Inflammatory macrophage (primary cell): ENCODE data around the gene AGTR1.
"Not testable (repeated sequence)": the region's sequence is repeated elsewhere in the genome, so short reads cannot be mapped to it uniquely, and the experiment has no call there.

Source experiments
- DNase-seq, 2 donors: peaks; one replicate each; pipeline ENCODE4 v3.0.0-alpha.2; 2020 to 2022

Gene AGTR1

DNA sequence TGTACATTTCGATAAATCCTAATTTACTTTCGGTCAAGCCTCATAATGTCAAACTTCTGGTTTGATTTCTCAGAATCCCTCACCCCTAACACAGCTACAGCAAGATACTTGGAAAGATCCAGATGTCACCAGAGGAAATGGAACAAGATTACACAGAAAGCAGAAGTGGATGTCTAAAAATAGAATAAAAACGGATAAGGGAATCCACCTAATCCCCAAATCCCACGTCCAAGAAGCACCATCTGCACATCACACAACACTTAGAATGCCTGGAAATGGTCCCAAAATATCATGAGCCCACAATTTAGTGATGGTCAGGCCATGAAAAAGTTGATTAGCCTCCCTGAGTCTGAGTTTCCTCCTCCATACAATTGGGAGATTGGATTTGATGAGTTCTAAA is 61.7 kb downstream of the AGTR1 start:
- peak; percentile 9 to 38 for DNase-seq

DNA sequence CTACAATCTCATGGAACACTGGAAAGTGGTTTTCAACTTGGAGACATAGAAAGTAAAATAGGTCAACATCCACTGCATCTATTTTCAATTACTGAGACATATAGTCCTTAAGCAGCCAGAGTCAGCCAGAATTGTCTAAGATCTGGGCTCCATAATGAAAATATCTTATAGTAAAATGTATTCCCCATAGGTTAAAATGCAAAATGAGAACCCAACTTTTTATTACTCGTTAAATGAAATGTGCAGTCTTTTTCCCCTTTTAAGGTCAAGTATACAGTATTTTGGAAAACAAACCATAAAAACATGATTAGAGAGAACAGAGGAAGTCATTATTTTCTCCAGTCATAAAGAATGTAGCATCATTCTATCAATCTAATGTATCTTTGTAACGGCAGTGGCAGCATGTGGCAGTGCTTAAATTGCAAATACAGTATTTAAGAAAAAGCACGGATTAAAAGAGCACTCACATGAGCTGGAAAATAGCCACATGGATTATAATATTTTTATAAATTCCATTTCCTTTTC is 65.5 kb downstream of the AGTR1 start:
- no peak for DNase-seq

DNA sequence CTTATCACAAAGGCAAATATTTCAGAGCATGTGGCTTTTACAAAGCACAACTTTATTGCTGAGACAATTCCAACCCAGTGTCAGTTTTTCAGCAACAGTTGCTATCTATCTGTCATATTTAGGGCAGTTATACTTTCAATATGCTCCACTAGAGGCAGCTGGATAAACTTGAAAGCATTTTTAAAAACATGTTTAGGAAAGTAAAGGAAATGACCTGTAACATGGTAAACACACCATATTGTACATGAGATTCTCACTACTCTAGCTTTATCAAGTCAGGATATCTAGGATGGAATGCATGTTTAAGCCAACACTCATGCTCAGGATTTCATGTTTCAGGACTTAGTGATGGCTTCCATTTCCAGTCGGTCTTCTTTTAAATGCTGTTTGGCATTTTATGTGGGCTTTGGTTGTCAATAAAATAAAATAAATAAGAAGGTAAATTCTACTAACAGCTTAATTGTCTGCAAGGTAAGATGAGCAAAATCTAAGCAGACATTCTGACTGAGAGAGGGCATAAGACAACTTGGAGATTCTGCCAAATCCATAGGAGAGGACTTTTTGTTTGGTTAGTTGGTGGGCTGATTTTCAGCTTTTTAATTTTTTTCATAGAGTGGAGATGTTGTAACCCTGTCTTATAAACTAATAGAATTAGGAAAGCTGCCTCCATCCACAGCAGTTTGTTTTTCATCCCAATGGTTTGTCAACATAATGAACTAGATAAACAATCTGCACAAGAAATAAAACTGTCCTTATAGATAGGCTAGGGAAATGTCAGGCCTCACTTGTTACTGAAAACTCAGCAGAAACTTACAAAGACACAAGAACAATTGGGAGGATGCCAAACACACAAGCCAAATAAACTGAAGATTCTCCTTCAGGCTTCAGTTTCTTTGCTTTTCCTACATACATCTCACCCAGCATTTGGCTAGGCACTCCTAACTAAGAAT is 66.6 kb downstream of the AGTR1 start:
- no peak for DNase-seq

DNA sequence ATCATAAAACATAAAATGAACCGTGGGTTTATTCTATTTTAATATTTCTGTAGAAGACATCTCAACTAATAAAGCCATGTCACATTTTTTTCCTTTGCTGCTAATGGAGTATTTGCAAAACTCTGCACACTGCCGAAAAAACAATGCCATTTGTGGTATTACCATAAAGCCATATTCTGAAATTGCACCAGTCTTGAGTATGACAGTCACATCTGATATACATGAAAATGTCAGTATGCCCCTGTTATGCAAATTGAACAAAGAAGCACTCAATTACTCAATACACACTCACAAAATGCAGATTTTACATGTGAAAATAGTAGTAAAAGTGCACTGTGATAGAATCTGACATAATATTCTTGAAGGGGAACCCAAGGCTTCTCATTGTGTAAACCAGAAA is 74.7 kb downstream of the AGTR1 start:
- DNase-seq: no peak

DNA sequence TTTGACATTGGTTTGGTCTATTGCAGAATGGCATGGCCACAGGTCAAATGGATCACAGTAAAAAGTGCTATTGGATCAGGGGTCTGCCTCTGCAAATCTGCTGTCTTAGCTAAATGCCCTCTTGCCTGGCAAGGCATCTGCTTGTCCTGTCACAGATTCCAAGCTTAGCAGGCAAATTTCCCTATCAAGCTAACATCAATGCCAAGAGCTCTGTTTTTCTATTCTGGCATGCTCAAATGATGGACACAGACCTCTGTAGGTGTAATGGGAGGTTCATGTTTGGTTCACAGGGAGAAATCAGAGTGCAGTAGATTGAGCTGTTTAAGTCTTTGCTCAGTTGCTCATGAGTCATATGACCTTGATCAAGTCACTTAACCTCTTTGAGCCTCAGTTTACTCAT is 75.1 kb downstream of the AGTR1 start:
- no peak for DNase-seq

DNA sequence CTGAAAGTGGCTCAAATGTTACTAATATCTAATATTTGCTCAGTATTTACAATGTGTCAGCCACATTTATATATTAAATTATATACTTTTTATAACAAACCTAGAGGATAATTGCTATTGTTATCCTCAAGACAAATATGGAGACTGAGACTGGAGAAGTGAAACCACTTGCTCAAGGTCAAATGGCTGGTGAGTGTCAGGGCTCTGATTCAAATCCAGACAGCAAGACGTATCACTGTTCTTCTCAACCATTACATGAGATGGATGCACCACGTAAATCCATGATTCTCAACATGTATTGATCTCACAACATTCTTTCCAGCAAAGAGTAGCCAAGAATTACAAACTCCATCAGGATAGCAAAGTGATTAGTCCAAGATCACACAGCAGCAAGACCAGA is 76.1 kb downstream of the AGTR1 start:
- DNase-seq: no peak

DNA sequence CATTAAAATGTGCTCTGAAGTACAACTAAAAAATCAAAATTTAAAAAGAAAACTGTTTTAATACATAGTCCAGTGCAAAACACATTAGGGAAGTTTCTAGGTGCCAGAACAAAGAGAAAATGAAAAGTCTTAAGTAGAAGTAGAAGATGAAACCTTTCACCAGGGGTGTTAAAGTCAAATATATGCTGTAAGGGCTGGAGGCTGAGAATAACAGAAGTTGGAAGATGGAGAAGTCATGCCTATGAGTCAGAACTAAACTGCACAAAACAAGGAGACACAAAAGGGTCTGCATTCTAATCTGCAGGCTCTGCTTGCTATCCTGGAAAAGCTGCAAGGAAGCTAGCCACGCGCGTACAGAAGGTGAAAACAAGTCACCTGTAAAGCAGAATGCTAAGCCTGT is 81.2 kb downstream of the AGTR1 start:
- DNase-seq: peak; percentile 56 to 61

DNA sequence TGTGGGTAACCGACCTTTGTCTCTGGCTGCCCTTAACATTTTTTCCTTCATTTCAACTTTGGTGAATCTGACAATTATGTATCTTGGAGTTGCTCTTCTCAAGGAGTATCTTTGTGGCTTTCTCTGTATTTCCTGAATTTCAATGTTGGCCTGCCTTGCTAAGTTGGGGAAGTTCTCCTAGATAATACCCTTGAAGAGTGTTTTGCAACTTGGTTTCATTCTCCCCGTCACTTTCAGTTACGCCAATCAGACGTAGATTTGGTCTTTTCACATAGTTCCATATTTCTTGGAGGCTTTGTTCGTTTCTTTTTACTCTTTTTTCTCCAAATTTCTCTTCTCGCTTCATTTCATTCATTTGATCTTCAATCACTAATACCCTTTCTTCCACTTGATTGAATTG is 87.3 kb downstream of the AGTR1 start:
- DNase-seq: peak; percentile 67 to 71

DNA sequence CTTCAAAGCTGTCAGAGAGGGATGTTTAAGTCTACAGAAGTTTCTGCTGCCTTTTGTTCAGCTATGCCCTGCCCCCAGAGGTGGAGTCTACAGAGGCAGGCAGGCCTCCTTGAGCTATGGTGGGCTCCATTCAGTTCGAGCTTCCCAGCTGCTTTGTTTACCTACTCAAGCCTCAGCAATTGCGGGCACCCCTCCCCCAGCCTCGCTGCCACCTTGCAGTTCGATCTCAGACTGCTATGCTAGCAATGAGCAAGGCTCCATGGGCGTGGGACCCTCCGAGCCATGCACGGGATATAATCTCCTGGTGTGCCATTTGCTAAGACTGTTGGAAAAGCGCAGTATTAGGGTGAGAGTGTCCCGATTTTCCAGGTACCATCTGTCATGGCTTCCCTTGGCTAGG is 88.5 kb downstream of the AGTR1 start:
- not testable (repeated sequence) for DNase-seq

DNA sequence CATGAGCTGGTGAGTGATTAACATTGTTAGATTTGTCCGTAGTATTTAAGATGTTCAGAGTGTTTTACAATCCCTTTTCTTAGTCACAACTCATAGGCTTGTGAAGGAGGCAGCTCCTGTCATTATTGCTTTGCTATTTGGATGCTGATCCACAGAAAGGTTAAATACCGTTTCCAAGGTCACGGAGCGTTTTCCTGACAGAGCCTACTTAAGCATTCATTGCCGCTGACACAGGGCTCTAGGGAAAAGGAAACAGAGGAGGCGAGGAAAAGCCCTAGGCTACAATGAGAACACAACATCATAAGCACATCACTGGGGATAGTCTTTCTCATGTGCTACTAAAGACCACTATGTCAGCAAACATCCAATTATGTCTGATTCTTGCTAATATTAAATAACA is 91.4 kb downstream of the AGTR1 start:
- DNase-seq: no peak

DNA sequence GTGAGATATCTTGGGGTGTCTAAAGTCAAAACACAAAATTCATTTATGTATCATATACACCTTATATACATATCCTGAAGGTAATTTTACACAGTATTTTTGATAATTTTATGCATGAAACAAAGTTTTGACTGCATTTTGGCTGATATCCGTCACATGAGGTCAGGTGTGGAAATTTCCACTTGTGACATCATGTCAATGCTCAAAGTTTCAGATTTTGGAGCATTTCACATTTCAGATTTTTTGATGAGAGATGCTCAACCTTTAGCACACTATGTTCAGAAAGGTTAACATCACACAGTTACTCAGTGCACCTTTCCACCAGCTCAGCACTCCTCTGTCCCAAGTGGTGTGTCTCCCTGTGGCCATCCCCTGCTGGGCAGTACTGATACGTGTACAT is 92.2 kb downstream of the AGTR1 start:
- no peak for DNase-seq

DNA sequence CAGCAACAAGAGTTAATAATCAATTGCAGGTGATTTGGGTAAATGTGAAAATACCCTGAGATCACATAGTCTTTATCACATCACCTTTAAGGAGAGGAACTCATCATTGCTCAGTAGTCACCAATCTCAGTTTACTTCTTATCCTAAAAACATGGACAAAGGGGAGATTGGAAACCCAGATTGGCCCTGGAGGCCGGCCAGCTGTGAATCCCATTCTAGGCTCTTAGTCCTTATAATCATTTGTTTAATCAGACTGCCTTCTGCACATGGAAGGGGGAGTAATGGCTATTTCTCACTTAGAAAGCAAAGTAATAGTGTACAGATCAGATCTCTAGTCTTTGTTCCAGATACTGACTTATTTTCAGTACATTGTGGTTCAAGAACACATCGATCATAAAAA is 92.7 kb downstream of the AGTR1 start:
- no peak for DNase-seq

DNA sequence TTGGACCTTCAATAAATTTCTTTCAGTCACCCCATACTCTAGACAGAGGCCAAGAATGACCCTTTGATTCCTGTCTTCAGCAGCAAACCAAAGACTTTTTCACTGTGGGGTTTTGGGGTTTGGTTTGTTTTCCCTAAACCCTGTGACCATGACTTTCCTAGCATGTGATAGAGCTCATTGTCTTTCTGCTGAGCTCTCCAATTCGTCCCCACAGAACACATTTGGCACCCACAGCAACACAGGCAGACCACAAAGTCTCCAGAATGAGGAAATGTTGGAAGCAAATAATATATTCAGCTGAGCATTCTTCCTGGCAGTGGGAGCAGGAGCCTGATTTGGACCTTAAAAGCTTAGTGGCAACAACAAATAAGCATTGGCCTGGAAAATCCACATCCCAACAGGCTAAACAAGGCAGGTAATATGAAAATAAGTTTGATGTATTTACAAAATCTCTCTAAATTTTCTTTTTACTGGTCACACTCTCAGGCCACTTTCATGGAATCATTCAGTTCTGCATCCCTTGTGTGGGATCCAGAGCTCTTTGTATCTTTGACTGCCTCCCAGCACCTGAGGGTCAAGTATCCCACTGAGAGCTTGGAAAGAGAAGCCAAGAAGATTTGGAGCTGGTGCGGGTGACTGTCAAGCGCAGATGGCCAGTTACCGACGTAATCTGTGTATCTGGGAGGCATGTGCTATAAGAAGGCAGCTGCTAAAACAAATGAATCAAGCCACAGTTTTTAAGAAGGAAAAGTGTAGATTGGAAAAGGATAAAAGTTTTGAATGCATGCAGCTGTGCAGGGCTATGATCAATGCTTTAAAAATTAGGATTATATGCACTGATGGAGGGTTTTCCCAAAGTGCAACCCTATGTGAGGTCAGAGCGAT is 93.4 kb downstream of the AGTR1 start:
- peak; percentile 59 to 84 for DNase-seq

DNA sequence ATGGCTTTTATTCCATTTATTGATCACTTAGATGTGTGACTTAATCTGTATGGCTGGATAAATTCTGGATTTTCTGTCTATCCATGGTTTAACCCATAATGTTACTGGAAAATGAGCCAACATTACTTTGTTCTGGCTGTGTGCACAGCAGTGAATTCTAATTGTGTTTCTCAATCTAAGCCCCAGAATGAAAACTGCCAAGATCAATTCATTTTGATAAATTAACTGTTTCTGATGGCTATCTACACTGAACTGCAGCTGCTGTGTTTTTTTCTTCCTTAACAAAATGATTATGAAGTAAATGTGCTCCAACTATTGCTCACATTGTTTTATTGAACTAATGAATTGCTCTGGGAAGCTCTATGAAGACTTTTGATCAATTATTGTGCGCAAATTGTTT is 94.2 kb downstream of the AGTR1 start:
- no peak for DNase-seq

DNA sequence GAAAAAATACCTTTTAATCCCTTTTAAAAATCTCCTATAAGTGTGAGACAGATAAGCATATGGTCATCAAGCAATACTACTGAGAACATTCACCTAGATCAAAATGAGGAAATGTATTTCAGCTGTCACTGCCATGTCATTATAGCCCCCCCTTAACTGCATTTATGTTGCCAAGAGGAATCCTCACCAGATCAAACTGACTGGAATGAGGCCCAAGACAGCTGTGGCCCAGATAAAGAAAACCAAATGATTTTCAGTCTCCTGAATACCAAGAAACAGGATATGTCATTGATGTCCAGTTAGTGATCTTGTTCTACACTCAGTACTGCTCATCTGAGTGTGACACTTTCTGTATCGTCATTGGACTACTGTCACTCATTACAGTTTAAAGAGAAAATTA is 94.8 kb downstream of the AGTR1 start:
- DNase-seq: no peak
